GM21423 (cell line): Measurements from ENCODE around the gene USP5.
A peak's percentile ranks its signal among the peaks of the same experiment; 100 is the strongest.
"Not testable (repeated sequence)": the region's sequence is repeated elsewhere in the genome, so short reads cannot be mapped to it uniquely, and the experiment has no call there.

Source experiments
- ATAC-seq: cut with Tn5 transposase; IDR thresholded peaks from one replicate; pipeline ENCODE4 v1.9.1; 2021; ENCODE audit warnings: mild to moderate bottlenecking, moderate library complexity; ENCODE audit not compliant: unreplicated experiment

The USP5 gene

DNA sequence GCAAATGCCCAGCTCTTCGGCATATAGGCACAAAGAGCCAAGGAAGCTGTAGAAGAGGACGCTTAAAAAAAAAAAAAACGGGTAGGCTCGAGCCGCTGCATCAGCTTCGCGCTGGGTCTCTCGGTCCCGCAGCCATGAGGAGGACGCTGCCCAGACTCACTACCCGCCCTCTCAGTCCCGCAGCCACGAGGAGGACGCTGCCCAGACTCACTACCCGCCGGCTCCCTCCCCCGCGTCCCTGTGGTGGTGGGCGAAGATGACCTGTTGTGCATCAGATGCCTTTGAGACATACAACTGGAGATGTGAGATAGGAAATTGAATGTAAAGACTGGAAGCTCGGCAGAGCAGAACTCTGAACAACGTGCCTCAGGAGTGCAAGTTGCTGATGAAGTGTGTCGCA is 32.6 kb downstream of the USP5 start:
- ATAC-seq, result no peak

DNA sequence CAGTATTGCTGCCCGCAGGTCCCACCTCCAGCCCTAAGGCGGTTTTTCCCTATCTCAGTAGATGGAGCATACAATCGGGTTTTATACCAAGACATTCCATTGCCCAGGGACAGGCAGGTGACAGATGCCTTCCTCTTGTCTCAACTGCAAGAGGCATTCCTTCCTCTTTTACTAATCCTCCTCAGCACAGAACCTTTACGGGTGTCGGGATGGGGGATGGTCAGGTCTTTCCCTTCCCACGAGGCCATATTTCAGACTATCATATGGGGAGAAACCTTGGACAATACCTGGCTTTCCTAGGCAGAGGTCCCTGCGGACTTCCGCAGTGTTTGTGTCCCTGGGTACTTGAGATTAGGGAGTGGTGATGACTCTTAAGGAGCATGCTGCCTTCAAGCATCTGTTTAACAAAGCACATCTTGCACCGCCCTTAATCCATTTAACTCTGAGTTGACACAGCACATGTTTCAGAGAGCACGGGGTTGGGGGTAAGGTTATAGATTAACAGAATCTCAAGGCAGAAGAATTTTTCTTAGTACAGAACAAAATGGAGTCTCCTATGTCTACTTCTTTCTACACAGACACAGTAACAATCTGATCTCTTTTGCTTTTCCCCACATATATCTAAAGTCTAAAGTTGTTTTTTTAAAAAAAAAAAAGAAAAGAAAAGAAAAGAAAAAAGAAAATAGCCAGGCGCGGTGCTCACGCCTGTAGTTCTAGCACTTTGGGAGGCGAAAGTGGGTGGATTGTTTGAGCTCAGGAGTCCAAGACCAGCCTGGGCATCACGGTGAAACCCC is 34.5 kb downstream of the USP5 start:
- not testable (repeated sequence) for ATAC-seq

- no peak for ATAC-seq
Measured at GRCh38 chr12:6887460-6887859, 35.5 kb downstream of the USP5 start.

DNA sequence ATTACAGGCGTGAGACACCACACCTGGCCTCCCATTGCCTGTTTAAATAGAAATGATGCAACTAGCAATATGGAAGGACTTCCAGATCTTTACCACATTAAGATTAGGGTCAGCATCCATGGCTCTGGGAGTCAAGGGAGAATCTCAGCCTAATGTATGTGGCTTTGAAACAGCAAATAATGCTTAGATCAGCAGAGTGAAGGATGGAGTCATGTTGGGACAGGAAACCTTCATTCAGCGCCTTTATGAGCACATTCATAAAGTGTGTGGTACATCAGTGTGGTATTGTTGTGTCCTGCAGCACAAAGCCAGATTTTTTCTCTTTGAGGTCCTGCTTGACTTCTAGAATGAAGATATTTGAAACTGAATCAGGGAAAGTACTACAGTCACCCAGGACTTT is 36.4 kb downstream of the USP5 start:
- no peak for ATAC-seq

- ATAC-seq, result not testable (repeated sequence)
Measured at GRCh38 chr12:6888794-6889193, 36.8 kb downstream of the USP5 start.

- ATAC-seq, result not testable (repeated sequence)
Measured at GRCh38 chr12:6889775-6890573, 38.0 kb downstream of the USP5 start.

DNA sequence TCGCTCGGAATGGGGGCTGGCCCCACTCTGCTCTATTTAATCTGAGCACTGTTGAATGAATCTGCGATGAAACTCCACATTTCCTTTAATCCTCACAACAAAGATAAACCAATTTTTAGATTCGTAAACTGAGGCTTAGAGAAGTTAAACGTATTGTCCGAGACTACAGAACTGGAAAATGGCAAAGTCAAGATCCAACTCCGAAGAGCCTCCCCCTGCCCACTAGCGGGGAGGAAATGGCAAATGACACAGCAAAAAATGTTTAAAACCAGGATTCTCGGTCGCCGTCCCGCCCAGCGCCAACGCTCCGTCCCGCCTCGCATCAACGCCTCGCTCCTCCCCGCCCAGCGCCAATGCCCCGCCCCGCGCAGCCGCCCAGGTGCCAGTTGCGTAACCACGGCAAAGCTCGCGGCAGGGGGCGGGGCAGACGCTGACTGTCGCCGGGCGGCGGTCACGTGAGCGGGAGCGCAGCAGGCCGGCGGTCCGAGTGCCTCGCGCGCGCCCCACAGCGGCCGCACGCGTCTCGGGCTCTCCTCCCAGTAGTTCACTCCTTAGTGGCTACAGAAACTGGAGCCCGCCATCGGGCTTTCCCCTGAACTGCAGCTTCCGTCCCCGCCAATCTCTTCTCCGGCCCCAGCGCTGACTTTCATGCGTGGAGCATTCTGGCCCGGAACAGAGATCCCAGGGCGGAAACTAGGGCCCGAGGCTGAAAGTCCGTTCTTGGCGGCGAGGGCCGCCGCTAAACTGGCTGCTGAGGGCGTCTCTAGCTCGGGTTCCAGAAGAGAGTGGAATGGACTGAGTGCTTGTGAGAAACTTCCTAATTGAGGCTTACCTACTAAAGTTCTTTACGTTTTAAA is 39.1 kb downstream of the USP5 start:
- ATAC-seq, result peak; percentile 95

DNA sequence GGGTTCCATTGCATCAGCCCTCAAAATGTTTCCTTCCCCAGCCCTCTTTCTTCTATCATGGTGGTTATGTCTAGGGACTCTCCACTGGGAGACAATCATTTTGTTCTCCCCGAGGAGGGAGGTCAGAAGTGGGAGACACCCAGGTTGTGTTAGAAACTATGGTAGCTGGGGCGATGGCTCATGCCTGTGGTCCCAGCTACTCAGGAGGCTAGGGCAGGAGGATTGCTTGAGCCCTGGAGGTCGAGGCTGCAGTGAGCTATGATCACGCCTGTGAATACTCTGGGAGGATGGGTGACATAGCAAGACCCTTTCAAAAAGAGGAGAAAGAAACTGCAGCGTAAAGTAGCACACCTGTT is 39.7 kb downstream of the USP5 start:
- peak; percentile 4 for ATAC-seq

DNA sequence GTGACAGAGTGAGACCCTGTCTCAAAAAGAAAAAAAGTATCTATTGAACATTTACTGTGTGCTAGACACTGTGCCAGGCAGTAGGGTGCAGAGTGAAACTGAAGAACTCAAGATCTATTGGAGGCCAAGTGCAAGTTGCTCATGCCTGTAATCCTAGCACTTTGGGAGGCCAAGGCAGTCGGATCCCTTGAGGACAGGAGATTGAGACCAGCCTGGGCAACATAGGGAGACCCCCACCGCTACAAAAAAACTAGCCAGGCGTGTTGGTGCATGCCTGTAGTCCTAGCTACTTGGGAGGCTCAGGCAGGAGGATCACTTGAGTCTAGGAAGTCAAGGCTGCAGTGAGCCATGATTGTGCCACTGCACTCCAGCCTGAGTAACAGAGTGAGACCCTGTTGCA is 40.7 kb downstream of the USP5 start:
- ATAC-seq, result not testable (repeated sequence)

DNA sequence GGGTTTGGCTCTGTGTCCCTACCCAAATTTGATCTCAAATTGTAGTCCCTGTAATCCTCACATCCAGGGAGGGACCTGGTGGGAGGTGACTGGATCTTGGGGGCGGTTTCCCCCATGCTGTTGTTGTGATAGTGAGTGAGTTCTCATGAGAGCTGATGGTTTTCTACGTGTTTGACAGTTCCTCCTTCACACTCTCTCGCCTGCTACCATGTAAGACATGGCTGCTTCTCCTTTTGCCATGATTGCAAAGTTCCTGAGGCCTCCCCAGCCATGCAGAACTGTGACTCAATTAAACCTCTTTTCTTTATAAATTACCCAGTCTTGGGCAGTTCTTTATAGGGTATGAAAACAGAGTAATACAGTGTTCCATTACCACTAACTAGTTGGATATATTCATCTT is 42.4 kb downstream of the USP5 start:
- ATAC-seq, result no peak

GRCh38 chr12:6896846-6897435 is 45.0 kb downstream of the USP5 start:
- no peak for ATAC-seq

- ATAC-seq, result no peak
Measured at GRCh38 chr12:6899427-6899826, 47.5 kb downstream of the USP5 start.

DNA sequence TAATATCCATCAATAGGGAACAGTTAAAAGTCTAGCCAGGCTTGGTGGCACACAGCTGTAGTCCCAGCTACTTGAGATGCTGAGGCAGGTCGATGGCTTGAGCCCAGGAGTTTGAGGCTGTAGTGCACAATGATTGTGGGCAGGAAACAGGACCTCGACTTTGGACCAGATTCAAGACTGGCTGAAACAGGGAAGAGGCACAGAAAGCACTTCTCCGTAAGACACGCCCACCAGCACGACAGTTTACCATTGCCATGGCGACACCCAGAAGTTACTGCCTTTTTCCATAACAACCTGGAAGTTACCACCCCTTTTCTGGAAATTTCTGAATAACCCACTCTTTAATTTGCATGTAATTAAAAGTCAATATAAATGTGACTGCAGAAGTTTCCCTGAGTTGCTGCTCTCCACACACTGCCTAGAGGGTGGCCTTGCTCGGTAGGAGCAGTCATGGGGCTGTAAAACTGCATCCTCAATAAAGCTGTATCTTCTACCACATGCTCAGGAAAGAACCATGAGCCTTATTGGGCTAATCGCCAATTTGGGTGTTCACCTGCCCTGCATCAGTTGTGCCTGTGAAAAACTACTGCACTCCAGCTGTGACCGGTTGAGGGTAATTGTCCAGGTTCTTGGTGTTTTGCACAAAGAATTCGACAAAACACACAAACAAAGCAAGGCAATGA is 48.0 kb downstream of the USP5 start:
- no peak for ATAC-seq

GRCh38 chr12:6902448-6902847 is 50.5 kb downstream of the USP5 start:
- no peak for ATAC-seq

DNA sequence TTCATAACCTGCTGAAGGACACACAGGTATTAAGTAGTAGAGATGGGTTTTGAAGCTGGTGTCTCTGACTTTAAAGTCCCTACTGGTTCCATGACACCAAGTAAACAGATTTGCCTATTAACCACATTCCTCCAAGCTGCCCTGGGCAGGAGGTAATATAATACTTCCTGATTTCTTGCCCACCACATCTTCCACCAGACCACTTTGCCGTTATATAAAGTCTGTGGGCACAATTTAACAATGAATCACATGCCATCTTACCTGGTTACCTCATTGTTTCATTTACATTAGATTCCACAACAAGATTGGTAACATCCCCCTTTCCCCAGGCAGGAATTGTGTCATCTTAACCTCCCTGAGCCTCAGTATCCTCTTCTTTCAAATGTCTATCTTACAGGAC is 51.8 kb downstream of the USP5 start:
- ATAC-seq, result no peak

DNA sequence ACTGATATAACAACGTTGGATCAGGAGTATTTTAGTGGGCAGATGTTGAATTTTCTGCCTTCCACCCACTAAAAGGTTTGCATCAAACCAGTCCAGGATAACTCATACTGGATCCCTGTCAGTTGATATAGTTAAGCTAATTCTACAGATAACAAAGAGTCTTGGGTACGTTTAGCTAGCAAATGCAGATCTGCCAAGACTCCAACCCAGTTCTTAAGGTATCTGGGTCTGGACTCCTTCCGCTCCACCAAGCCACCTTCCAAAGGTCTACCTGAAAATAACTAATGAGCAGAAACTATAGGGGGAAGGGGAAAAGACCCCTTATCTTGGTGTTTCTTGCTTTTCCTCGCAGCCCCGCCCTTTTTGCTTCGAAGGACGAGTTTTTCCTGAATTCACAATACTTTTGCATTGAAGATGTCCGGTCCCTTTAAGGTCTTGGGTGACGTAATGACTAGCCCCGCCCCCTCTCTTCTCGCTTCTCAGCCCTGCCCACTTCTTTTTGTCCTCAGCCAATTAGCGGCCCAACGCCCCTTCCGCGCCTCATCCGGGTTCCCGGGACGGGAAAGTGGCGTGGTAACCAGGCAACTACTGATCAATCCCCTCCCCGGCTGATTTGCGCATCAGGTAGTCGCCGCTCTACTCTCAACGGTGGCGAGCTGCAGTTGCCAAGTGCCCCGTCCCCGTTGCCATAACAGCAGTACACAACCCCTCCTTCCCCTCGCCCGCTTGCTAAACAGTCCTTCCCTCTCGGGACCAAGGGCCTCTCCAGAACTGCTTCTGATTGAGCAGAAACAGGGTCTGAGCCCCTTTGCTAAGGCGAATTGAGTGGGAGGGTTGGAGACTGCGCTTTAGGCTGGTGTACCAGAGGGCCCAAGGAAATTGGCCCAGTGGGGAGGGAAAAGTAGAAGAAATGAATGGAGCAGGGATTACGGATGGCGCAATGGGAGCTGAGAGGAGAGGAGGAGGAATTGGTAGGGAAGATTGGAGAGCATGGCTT is 52.6 kb downstream of the USP5 start, which contains the start of gene LRRC23:
LRRC23 (plus strand) TSS at position 543 of the 997 bp plus-strand sequence. CDS start 812 bp downstream, outside the sequence.
- ATAC-seq, result peak; percentile 96

DNA sequence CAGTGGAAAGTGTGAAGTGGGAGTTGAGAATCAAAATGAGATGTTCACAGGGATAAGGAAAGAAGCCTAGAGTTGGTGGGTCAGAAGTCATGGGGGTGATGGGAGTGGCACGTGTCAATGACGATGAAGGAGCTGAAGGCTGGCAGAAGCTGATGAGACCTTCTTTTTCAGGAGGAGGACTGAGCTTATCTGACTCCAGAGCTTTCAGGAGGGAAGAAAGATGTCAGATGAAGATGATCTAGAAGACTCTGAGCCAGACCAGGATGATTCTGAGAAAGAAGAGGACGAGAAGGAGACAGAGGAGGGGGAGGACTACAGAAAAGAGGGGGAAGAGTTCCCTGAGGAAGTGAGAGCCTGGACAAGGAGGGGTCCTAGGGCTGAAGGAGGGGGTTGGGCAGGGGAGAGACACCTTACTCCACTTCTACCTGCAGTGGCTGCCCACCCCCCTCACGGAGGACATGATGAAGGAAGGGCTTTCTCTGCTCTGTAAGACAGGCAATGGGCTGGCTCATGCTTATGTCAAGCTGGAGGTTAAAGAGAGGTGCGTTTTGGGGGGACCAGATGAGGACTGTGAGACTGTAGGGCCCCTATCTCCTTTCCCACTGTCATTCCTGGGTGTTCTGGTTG is 53.6 kb downstream of the USP5 start:
- no peak for ATAC-seq

GRCh38 chr12:6908141-6908540 is 56.2 kb downstream of the USP5 start:
- not testable (repeated sequence) for ATAC-seq
